Ovary (tissue), 9 donors: ENCODE data around the gene CEP85. TPM values are rescaled to one million over a fixed set of nuclear protein-coding genes. Genes with fewer than 3 reads are reported as not detected.
"Not testable (repeated sequence)": the region's sequence is repeated elsewhere in the genome, so short reads cannot be mapped to it uniquely, and the experiment has no call there.

Source experiments
- DNase-seq, 5 donors: peaks; one replicate each; pipeline ENCODE4 v3.0.0-alpha.2; 2019 to 2020
- H3K27ac ChIP-seq, 2 donors: fragments of 200-600 bp; one replicate each; pipeline versions ENCODE4 v1.5.1 to v1.8.0; 2019 to 2022
- H3K27me3 ChIP-seq: fragments of 200-600 bp; one replicate; pipeline ENCODE4 v1.8.0; 2022
- H3K36me3 ChIP-seq: fragments of 200-600 bp; sonication (generic); one replicate; pipeline ENCODE4 v1.5.1; 2019
- H3K4me1 ChIP-seq: one replicate; pipeline ENCODE4 v1.8.1; 2013; ENCODE audit warnings: mild to moderate bottlenecking, moderate library complexity; ENCODE audit not compliant: insufficient read depth
- H3K4me3 ChIP-seq: fragments of 200-600 bp; sonication (generic); one replicate; pipeline ENCODE4 v1.5.1; 2017
- H3K9me3 ChIP-seq, 2 donors: fragments of 200-600 bp in 1 of 2; sonication (generic) in 1 of 2; one replicate each; pipeline versions ENCODE4 v1.5.1 to v1.8.1; 2013 to 2019; ENCODE audit warnings: mild to moderate bottlenecking in 1 of 2, moderate library complexity in 1 of 2
- EP300 ChIP-seq: sonication (generic); formaldehyde crosslinking; IDR thresholded peaks from one replicate; pipeline ENCODE4 v1.6.1; 2017; ENCODE audit warnings: antibody characterized with exemption
- POLR2A ChIP-seq: fragments of 450-650 bp; IDR thresholded peaks from one replicate; pipeline ENCODE4 v1.6.1; 2017; ENCODE audit warnings: antibody characterized with exemption, mild to moderate bottlenecking, moderate library complexity
- WGBS, 3 donors: extraction: QIAGEN DNeasy Blood & Tissue Kit in 1 of 3; methylation state at CpG; one replicate each; pipeline versions ENCODE4 v1.1.5 to v1.1.7; 2013 to 2017; 5-methylcytosine and 5-hydroxymethylcytosine counted together
- intact Hi-C, 4 donors: fragments of 100-400 bp; cut with DNase I; formaldehyde crosslinking; loops; one replicate each; pipeline versions ENCODE4 v1.11.0 to v1.15.1; 2022 to 2023
- polyA plus RNA-seq, 2 donors: library from polyadenylated mRNA; stranded (reverse); fragments of 200-250 nt in 1 of 2; fragments of 350-450 nt in 1 of 2; fragmentation: Illumina TruSeq in 1 of 2; extraction: RNeasy Lipid Tissue Mini Kit (QIAGEN cat#74804) in 1 of 2; gene quantifications; one replicate each; pipeline ENCODE4 v1.2.3, GENCODE V29; 2013 to 2014
- total RNA-seq, 7 donors: library from RNA; depleted of rRNA in 2 of 7; stranded (reverse); fragments of >200 nt in 2 of 7; fragmentation: NEBNext Ultra II Directional in 3 of 7; extraction: Animal tissue kit (Norgen Biotek cat#: 25700) in 3 of 7; gene quantifications; one replicate each; pipeline versions ENCODE4 v1.1.0 to v1.2.4, GENCODE V29; 2016 to 2023
- TF ChIP-seq, protein P1 (sequence below), 3 donors: fragments of 450-650 bp in 2 of 3; fragments of 200-600 bp in 1 of 3; IDR thresholded peaks; one replicate each; pipeline versions ENCODE4 v1.5.1 to v1.8.0; 2016 to 2022; ENCODE audit warnings: antibody characterized with exemption in 3 of 3, mild to moderate bottlenecking in 1 of 3
- donor health status: DM: no; HTN: no; CAD: no; lungs with moderate emphysema.
- donor health status: DM: no; HTN: no; CAD: no.
- donor health status: Bipolar disorder and iron deficiency.
- donor health status: DM: yes; HTN: yes; CAD: no.
- donor health status: DM: no; HTN: no; CAD: no.
- donor health status: DM: yes; HTN: yes; CAD: no.

CEP85 gene
- total and polyA plus RNA-seq, 9 donors: 2.0 to 8.4 (median 4.0) TPM

DNA sequence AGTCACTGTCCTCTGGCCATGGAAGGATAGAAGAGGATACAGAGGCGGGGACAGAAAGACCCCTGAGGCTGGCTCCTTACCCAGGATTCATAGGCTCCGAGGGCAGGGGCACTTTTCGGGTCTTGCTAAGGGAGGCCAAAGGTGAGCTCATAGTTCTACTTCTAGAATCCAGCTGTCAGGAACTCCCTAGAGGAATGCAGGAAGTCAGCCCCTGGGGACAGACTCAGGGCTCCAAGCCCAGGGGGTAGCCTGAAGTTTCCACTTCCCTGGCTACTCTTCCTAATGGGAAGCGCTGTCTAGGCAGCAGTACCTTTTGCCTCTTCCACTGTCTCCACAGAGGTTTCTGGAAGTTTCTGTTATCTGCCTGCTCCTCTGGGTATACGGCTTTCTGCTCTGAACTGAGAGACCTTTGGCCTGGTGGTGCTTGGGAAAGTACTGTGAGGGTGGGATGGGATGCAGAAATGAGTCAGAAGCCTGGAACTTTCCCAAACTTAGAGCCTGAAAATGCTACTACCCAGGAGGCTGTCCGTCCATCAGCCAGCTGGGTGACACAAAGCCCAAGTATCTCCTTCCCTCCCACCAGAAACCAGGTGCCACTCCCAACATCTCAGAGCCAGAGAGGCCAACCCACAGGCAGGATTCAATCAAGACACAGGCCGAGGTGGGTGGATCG, 68.9 kb downstream of the CEP85 start:
- no peak for TF ChIP-seq EP300
- no peak for TF ChIP-seq POLR2A
- TF ChIP-seq, protein P1, sequence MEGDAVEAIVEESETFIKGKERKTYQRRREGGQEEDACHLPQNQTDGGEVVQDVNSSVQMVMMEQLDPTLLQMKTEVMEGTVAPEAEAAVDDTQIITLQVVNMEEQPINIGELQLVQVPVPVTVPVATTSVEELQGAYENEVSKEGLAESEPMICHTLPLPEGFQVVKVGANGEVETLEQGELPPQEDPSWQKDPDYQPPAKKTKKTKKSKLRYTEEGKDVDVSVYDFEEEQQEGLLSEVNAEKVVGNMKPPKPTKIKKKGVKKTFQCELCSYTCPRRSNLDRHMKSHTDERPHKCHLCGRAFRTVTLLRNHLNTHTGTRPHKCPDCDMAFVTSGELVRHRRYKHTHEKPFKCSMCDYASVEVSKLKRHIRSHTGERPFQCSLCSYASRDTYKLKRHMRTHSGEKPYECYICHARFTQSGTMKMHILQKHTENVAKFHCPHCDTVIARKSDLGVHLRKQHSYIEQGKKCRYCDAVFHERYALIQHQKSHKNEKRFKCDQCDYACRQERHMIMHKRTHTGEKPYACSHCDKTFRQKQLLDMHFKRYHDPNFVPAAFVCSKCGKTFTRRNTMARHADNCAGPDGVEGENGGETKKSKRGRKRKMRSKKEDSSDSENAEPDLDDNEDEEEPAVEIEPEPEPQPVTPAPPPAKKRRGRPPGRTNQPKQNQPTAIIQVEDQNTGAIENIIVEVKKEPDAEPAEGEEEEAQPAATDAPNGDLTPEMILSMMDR (IDR thresholded peaks at IDR 0.05): no peak
- Histone ChIP-seq H3K4me1 (peaks cover 5% of the 10 kb centered on the region), H3K36me3 (no peaks in the 10 kb centered on the region), H3K9me3 (no peaks in the 10 kb centered on the region), H3K4me3 (no peak overlapping the region), H3K27me3 (no peaks in the 10 kb centered on the region), H3K27ac (no peak overlapping the region)
- DNase-seq: no peak
- WGBS, 3 donors: 57 to 70% (median 62%) methylated on average over 8 of the region's 8 CpGs
- intact Hi-C loops: no loop called here

DNA sequence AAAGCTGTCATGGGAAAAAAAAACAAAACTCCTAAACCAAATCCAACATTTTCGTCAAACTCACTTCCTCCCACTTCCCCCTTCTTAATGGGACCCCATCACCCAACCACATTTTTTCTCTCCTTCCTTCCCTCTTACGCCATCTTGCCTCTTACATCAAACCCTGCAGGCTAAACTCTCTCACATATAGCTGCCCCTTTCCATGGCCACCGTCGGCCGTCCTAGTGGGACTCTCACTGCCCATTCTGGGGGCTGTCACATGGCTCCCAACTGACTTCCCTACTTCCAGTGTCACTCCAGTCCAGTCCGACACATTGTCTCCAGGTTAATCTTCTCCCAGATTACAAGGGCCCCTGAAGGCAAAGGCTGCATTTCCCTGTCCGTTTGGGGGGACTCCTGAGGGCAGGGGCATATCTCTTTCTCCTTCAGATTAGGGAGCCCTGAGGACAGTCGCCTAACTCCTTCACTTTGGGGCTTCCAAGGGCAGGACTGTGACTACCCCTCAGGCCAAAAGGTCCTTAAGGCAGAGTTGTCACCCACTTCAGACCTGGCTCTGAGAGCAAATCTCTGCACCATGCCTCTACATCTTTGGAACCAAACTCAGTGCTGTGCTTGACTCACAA, 71.8 kb downstream of the CEP85 start:
- Histone ChIP-seq H3K27ac (no peak overlapping the region), H3K4me3 (peak overlapping the region; percentile 77), H3K27me3 (no peaks in the 10 kb centered on the region), H3K36me3 (no peaks in the 10 kb centered on the region), H3K4me1 (peaks cover 5% of the 10 kb centered on the region), H3K9me3 (no peaks in the 10 kb centered on the region)
- TF ChIP-seq, protein P1 (IDR thresholded peaks at IDR 0.05): no peak
- no peak for TF ChIP-seq POLR2A
- DNase-seq: no peak
- WGBS, 3 donors: 22 to 28% (median 26%) methylated on average over 8 of the region's 8 CpGs
- intact Hi-C loops: no loop called here

DNA sequence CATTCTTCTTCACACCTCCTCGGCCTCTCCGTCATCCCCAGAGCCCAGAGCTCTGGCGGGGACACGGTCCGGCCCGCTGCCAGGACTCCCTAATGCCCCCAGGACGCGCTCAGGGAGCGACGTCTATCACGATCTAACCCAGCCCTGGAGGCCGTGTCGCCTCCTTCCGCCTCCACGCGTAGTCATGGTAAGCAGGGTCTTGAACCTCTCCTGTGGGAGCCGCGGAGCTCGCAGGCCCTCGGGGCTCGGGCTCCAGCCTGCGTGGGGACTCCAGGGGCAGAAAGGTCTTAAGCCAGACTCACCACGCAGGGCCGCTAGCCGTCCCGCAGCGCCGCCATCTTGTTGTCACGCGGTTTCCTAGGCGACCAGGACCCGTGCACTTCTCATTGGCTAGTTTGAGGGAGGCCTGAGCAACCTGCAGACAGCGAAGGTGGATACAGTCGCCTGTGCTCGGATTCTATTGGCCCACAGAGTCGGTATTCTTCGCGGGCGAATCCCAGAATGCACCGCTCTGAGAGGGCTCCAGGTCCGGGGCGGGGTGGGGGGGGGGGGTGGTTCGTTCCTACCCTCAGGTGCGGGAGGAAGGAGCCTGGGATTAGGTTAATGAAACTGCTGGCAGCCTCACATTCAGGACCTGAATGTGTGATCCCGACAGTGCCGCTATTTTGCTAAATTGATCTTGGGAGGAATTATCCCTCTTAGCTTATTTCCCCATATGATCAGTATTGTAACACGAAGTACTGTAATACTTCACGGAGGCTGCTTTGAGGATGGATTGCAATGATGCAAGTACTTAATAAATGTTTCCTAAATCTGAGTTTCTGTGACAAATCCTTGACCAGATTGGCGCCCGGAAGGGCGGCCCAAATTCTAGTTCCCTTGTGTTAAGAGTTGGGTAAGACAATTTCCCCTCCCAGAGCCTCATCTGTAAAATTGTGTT, 72.6 kb downstream of the CEP85 start, which contains the start of gene UBXN11:
Gene UBXN11, minus strand, starts transcription at position 347 of the 940 bp plus-strand sequence. CDS start 3,753 bp downstream, outside the sequence.
- Histone ChIP-seq H3K36me3 (no peaks in the 10 kb centered on the region), H3K4me3 (peak within 1 kb of the TSS; percentile 77), H3K27ac (no peak within 1 kb of the TSS), H3K4me1 (peaks cover 5% of the 10 kb centered on the region), H3K27me3 (no peaks in the 10 kb centered on the region), H3K9me3 (no peaks in the 10 kb centered on the region)
- DNase-seq: peak; percentile 87 to 92 (median 91)
- intact Hi-C loops: no loop called here
- WGBS, 3 donors: 2% methylated on average over 42 to 51 of the region's 51 CpGs
- TF ChIP-seq POLR2A: no peak
- no peak for TF ChIP-seq EP300
- TF ChIP-seq, protein P1 (IDR thresholded peaks at IDR 0.05): no peak

DNA sequence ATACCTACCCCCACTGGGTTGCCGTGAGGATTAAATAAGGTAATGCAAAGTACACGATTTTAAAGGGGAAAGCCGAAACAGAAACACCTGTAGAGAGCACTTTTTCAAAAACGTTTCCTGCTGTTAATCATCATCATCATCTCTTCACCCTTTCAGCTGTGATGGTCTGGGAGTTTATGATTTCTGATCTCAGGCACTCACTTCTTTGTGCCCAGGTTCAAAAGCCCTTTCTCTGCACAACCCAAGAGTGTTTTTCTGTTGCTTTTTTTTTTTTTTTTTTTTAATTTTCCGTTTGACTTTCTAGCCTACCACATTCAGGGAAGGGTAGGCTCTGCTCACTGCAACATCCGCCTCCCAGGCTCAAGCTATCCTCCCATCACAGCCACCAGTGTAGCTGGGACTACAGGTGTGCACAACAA, 73.4 kb downstream of the CEP85 start:
- Histone ChIP-seq H3K9me3 (no peaks in the 10 kb centered on the region), H3K36me3 (no peaks in the 10 kb centered on the region), H3K4me1 (peaks cover 5% of the 10 kb centered on the region), H3K27me3 (no peaks in the 10 kb centered on the region), H3K27ac (no peak overlapping the region), H3K4me3 (no peak overlapping the region)
- no peak for DNase-seq
- TF ChIP-seq EP300: no peak
- intact Hi-C loops: no loop called here
- 42 to 52% (median 42%) methylated on average over 6 of the region's 6 CpGs for WGBS, 3 donors

DNA sequence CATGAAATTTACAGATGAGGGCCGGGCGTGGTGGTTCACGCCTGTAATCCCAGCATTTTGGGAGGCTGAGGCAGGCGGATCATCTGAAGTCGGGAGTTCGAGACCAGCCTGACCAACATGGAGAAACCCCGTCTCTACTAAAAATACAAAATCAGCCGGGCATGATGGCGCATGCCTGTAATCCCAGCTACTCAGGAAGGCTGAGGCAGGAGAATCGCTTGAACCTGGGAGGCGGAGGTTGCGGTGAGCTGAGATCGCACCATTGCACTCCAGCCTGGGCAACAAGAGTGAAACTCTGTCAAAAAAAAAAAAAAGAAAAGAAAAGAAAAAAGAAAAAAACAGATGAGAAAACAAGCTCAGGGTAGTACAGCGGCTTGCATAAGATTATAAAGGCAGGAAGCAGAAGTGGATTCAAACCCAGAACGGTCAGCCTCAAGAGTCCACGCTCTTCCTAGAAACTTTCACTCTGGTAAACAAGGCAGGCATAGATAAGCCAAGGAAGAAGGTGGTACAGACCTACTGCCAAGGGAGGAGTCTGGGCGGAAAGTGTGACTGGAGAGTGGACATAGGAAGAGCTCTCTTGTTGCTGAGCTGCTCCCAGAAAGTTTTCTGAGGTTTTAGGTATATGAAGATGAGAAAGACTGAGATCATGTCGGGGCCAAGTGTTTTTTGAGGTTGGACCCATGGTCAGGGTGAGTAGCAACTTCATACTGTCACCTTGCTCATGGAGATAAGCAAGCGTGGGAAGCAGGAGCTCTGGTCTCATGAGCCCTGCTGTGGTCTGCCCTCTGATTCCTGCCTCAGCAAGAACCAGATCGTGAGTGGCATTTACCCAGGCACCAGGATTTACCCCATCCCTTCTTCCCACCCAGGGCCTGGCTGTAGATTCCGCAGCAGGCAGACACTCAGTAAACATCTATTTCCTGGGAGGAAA, 74.2 kb downstream of the CEP85 start:
- H3K4me1 ChIP-seq, H3K27me3 ChIP-seq, H3K9me3 ChIP-seq, DNase-seq, H3K36me3 ChIP-seq, intact Hi-C loops, H3K4me3 ChIP-seq, H3K27ac ChIP-seq: not testable (repeated sequence)
- 85 to 86% (median 85%) methylated on average over 21 of the region's 21 CpGs for WGBS, 3 donors
